Parathyroid adenoma (tissue), 2 donors: Measurements from ENCODE around the gene KRTAP17-1.

Experiments used
- H2AFZ ChIP-seq: fragments of 300-600 bp; sonication (generic); one replicate; pipeline ENCODE4 v1.7.0; 2017; ENCODE audit warnings: antibody characterized with exemption, mild to moderate bottlenecking
- H3K27ac ChIP-seq: fragments of 300-600 bp; sonication (generic); one replicate; pipeline ENCODE4 v1.7.0; 2017
- H3K27me3 ChIP-seq: fragments of 300-600 bp; sonication (generic); one replicate; pipeline ENCODE4 v1.7.0; 2017; ENCODE audit warnings: low read length; ENCODE audit not compliant: control insufficient read depth, insufficient read depth
- H3K36me3 ChIP-seq: fragments of 300-600 bp; sonication (generic); one replicate; pipeline ENCODE4 v1.7.0; 2017; ENCODE audit warnings: low read length; ENCODE audit not compliant: control insufficient read depth, insufficient read depth
- H3K4me1 ChIP-seq: fragments of 300-600 bp; sonication (generic); one replicate; pipeline ENCODE4 v1.7.0; 2017; ENCODE audit warnings: control low read depth
- H3K4me2 ChIP-seq: fragments of 300-600 bp; sonication (generic); one replicate; pipeline ENCODE4 v1.7.0; 2017; ENCODE audit warnings: low read length
- H3K4me3 ChIP-seq: fragments of 300-600 bp; sonication (generic); one replicate; pipeline ENCODE4 v1.7.0; 2017; ENCODE audit warnings: low read depth, low read length
- H3K79me2 ChIP-seq: fragments of 300-600 bp; sonication (generic); one replicate; pipeline ENCODE4 v1.7.0; 2017; ENCODE audit warnings: control low read depth
- H3K9ac ChIP-seq: fragments of 300-600 bp; sonication (generic); one replicate; pipeline ENCODE4 v1.7.0; 2017; ENCODE audit warnings: mild to moderate bottlenecking
- H3K9me3 ChIP-seq: fragments of 300-600 bp; sonication (generic); one replicate; pipeline ENCODE4 v1.7.0; 2017; ENCODE audit warnings: low read length; ENCODE audit not compliant: control insufficient read depth
- TF ChIP-seq, protein P1 (sequence below): fragments of 300-600 bp; sonication (generic); IDR thresholded peaks from one replicate; pipeline ENCODE4 v1.7.0; 2017; ENCODE audit warnings: antibody characterized with exemption, mild to moderate bottlenecking
- donor health status: primary hyperparathyroidism.

Gene KRTAP17-1

DNA sequence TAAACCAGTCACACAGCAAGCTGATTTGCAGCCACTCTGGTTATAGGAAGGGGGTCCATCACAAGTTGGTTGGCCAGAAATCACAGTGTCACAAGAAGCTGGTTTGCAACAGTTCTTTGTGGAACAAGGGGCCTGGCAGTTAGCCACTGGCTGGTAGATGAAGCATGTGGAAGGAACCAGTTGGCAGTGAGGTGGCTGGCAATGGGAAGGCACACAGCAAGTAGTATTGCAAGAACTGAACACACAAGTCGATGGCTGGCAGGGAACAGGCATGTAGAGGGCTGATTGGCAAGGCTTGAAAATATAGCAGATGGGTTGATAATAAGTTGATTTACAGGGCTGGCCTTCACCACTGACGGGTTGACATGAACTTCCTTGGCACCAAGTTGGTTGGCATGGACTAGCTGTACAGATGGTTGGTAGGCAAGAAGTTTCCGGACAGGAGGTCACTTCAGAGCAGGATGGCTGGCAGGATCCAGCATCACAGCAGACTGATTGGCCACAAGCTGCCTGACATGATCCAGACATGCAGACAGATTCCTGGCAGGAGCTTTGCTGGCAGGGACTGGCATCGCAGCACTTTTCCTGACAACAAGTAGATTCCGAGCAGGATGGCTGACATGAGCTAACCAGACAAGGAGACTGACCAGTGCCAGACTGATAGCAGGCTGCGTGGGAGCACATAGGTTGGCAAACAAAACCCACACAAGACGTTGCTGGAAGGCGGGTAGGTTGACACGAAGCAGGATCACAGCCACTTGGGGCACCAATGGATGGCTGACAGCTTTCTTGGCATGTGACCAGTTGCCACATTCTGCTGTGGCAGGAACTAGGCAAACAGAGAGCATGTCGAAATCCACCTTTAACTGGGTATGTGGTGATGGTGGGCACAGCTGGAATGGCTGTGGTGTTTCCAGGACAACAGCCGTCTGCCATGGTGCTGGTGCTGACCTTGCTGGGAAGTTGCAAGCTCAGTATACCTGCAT lies 13.3 kb downstream of the KRTAP17-1 start, which contains the start of gene KRTAP29-1:
Gene KRTAP29-1 (minus strand): TSS at position 936 of the 986 bp plus-strand sequence. CDS start 0 bp downstream, at position 936.
- Histone ChIP-seq H3K9me3 (no peaks in the 10 kb centered on the region), H3K27me3 (no peaks in the 10 kb centered on the region), H3K9ac (no peak within 1 kb of the TSS), H3K79me2 (no peaks in the 10 kb centered on the region), H3K27ac (no peak within 1 kb of the TSS), H3K4me2 (no peak within 1 kb of the TSS), H3K4me1 (no peaks in the 10 kb centered on the region), H2AFZ (no peak within 1 kb of the TSS), H3K4me3 (no peak within 1 kb of the TSS), H3K36me3 (no peaks in the 10 kb centered on the region)
- TF ChIP-seq, protein P1, sequence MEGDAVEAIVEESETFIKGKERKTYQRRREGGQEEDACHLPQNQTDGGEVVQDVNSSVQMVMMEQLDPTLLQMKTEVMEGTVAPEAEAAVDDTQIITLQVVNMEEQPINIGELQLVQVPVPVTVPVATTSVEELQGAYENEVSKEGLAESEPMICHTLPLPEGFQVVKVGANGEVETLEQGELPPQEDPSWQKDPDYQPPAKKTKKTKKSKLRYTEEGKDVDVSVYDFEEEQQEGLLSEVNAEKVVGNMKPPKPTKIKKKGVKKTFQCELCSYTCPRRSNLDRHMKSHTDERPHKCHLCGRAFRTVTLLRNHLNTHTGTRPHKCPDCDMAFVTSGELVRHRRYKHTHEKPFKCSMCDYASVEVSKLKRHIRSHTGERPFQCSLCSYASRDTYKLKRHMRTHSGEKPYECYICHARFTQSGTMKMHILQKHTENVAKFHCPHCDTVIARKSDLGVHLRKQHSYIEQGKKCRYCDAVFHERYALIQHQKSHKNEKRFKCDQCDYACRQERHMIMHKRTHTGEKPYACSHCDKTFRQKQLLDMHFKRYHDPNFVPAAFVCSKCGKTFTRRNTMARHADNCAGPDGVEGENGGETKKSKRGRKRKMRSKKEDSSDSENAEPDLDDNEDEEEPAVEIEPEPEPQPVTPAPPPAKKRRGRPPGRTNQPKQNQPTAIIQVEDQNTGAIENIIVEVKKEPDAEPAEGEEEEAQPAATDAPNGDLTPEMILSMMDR = no peak

DNA sequence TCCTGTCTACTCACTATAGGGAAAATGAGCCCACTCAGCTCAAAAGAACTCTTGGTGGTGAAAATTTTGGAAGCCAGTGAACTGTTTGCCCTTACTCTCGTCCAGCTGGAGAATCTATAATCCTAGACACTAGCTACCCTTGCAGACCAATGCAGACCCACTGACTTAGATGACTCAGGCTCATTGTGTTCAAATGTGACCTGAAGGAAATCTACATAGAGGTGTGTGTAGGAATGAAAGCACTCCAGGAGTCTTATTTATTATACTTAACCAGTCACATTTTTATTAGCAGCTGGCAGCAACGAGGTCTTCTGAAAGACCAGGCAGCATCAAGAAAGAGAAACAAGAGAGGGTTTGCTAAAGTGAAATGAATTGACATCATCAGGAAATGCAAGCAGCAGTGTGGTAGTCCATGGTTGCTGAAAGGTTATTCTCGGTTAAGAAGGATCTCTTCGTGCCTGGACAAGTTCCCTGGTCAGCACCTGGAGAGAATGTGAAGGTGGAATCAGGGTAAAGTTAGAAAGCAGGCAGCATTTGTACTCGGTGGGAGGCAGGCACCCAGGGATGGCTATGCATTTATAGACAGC lies 14.2 kb downstream of the KRTAP17-1 start:
- H3K27ac ChIP-seq = no peak overlapping the region
- H3K79me2 ChIP-seq = no peaks in the 10 kb centered on the region
- H3K4me2 ChIP-seq = no peak overlapping the region
- H3K4me3 ChIP-seq = no peak overlapping the region
- no peak overlapping the region for H2AFZ ChIP-seq
- TF ChIP-seq, protein P1 = no peak
- no peaks in the 10 kb centered on the region for H3K4me1 ChIP-seq
- no peaks in the 10 kb centered on the region for H3K9me3 ChIP-seq
- no peaks in the 10 kb centered on the region for H3K36me3 ChIP-seq
- no peak overlapping the region for H3K9ac ChIP-seq
- H3K27me3 ChIP-seq = no peaks in the 10 kb centered on the region

DNA sequence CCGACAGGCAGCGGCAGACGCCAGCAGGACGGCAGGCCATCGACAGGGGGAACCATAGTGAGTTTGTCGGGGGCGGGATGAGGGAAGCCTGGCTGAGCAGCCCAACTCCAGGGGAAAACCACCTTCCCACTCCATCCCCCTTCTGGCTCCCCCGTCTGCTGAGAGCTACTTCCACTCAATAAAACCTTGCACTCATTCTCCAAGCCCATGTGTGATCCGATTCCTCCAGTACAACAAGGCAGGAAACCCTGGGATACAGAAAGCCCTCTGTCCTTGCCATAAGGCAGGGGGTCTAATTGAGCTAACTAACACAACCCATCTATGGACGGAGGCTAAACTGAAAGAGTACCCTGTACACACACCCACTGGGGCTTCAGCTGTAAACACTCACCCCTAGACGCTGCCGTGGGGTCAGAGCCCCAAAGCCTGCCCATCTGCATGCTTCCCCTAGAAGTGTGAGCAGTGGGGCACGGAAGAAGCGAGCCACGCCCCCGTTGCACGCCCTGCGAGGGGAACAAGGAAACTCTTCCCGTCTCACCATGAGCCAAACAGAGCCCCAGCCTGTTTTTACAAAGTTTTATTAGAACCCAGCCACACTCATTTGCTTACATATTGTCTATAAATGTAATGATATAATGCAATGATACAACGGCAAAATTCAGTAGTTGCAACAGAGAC lies 16.9 kb downstream of the KRTAP17-1 start:
- H3K4me1 ChIP-seq = no peaks in the 10 kb centered on the region
- no peak overlapping the region for H3K27ac ChIP-seq
- no peak overlapping the region for H3K4me3 ChIP-seq
- no peaks in the 10 kb centered on the region for H3K9me3 ChIP-seq
- H3K36me3 ChIP-seq = no peaks in the 10 kb centered on the region
- H2AFZ ChIP-seq = no peak overlapping the region
- H3K9ac ChIP-seq = no peak overlapping the region
- TF ChIP-seq, protein P1 = no peak
- H3K4me2 ChIP-seq = no peak overlapping the region
- no peaks in the 10 kb centered on the region for H3K79me2 ChIP-seq
- H3K27me3 ChIP-seq = no peaks in the 10 kb centered on the region

DNA sequence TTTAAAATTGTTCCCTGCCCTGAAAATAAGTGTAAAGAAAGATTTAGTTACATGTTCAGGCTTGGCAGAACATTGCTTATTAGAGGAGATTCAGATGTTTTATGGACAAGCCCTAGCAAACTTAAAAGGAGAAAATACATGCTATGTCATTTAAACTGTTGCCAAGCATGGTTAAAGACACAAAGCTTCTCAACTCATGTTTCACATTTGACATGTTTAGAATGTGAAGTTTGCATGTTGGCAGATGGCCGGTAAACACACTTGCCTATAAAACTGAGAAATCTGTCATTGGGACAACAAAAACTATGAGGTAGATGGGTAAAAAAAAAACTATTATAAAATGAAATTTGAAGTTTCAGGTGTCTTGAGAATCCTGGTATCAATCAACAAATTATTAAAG lies 18.7 kb downstream of the KRTAP17-1 start:
- TF ChIP-seq, protein P1 = no peak
- Histone ChIP-seq H3K4me3 (no peak overlapping the region), H3K36me3 (no peaks in the 10 kb centered on the region), H2AFZ (no peak overlapping the region), H3K4me2 (no peak overlapping the region), H3K27me3 (no peaks in the 10 kb centered on the region), H3K4me1 (no peaks in the 10 kb centered on the region), H3K27ac (no peak overlapping the region), H3K9ac (no peak overlapping the region), H3K9me3 (no peaks in the 10 kb centered on the region), H3K79me2 (no peaks in the 10 kb centered on the region)
